H1 (cell line): ENCODE measurements around the gene FOXO6. TPM values are rescaled to one million over a fixed set of nuclear protein-coding genes. Genes with fewer than 3 reads are reported as not detected.

Source experiments
- CTCF ChIA-PET: fragments of 300-600 bp; sonication (Branson Sonifier 250); formaldehyde crosslinking; loops from one replicate; lab custom pipeline; 2021; ENCODE audit not compliant: partially characterized antibody; lab: Charles Lee
- POLR2A ChIA-PET: fragments of 300-600 bp; sonication (Branson Sonifier 250); formaldehyde crosslinking; loops from one replicate; lab custom pipeline; 2021; ENCODE audit warnings: inconsistent platforms; ENCODE audit not compliant: partially characterized antibody; lab: Charles Lee
- DNase-seq, 2 experiments: peaks; one replicate each; pipeline versions ENCODE4 v3.0.0 to v3.0.0-alpha.2; 2010 to 2022; ENCODE audit warnings: low spot score in 2 of 2, low read depth in 1 of 2, mixed read lengths in 1 of 2
- FAIRE-seq: peaks from 2 replicates; lab custom pipeline; 2011; peaks lifted over from hg19 to GRCh38; lab: Jason Lieb, UNC
- H2AFZ ChIP-seq: 2 replicates; pipeline ENCODE4 v1.8.1; 2012; ENCODE audit warnings: low read length, inconsistent platforms
- H2AK5ac ChIP-seq: 2 replicates; pipeline ENCODE4 v1.6.1; 2013; ENCODE audit warnings: low read depth, low read length
- H2BK120ac ChIP-seq: replicated peaks from 2 replicates; pipeline ENCODE3; 2013; ENCODE audit warnings: low read depth, low read length, inconsistent platforms
- H2BK12ac ChIP-seq: 2 replicates; pipeline ENCODE4 v1.6.1; 2013; ENCODE audit warnings: low read depth, low read length
- H2BK15ac ChIP-seq: 2 replicates; pipeline ENCODE4 v1.6.1; 2013; ENCODE audit warnings: low read length
- H2BK20ac ChIP-seq: 2 replicates; pipeline ENCODE4 v1.6.1; 2013; ENCODE audit warnings: low read length
- H2BK5ac ChIP-seq: 2 replicates; pipeline ENCODE4 v1.6.1; 2013; ENCODE audit warnings: low read depth, low read length
- H3K14ac ChIP-seq: 2 replicates; pipeline ENCODE4 v1.6.1; 2013; ENCODE audit warnings: inconsistent platforms; ENCODE audit not compliant: insufficient read length
- H3K18ac ChIP-seq: 2 replicates; pipeline ENCODE4 v1.6.1; 2013; ENCODE audit warnings: low read length; ENCODE audit errors: extremely low read depth
- H3K23ac ChIP-seq: 2 replicates; pipeline ENCODE4 v1.6.1; 2013; ENCODE audit warnings: inconsistent platforms; ENCODE audit not compliant: insufficient read length
- H3K23me2 ChIP-seq: 2 replicates; pipeline ENCODE4 v1.6.1; 2013; ENCODE audit warnings: low read depth, low read length
- H3K27ac ChIP-seq: 2 replicates; pipeline ENCODE4 v1.6.1; 2011; ENCODE audit warnings: low read depth, low read length, inconsistent platforms
- H3K27me3 ChIP-seq, 4 experiments: replicated peaks in 1 of 4; 1 replicate in 1 of 4; 2 replicates in 3 of 4; pipeline versions ENCODE4 v1.6.1 to v1.8.1; 2011 to 2013; ENCODE audit warnings: low read length in 3 of 4, mild to moderate bottlenecking in 3 of 4, inconsistent platforms in 2 of 4, mixed read lengths in 2 of 4, moderate library complexity in 1 of 4; ENCODE audit not compliant: control insufficient read depth in 3 of 4, insufficient read depth in 3 of 4; ENCODE audit errors: extremely low read depth in 1 of 4
- H3K36me3 ChIP-seq, 4 experiments: 2 replicates each; pipeline versions ENCODE4 v1.6.1 to v1.8.1; 2011 to 2013; ENCODE audit warnings: mild to moderate bottlenecking in 4 of 4, low read length in 3 of 4, moderate library complexity in 2 of 4, control low read depth in 1 of 4, inconsistent platforms in 1 of 4; ENCODE audit not compliant: insufficient read depth in 4 of 4, control insufficient read depth in 2 of 4
- H3K4ac ChIP-seq: replicated peaks from 2 replicates; pipeline ENCODE3; 2013; ENCODE audit warnings: low read length, low read depth, mixed read lengths, inconsistent platforms; ENCODE audit not compliant: insufficient read length
- H3K4me1 ChIP-seq, 4 experiments: replicated peaks in 1 of 4; 1 replicate in 1 of 4; 2 replicates in 3 of 4; pipeline versions ENCODE4 v1.6.1 to v1.8.1; 2011 to 2013; ENCODE audit warnings: low read length in 3 of 4, inconsistent platforms in 2 of 4, mixed read lengths in 1 of 4; ENCODE audit not compliant: insufficient read depth in 4 of 4, control insufficient read depth in 3 of 4
- H3K4me2 ChIP-seq, 2 experiments: 2 replicates each; pipeline versions ENCODE4 v1.6.1 to v1.8.1; 2011 to 2013; ENCODE audit warnings: low read depth in 2 of 2, low read length in 2 of 2, control low read depth in 1 of 2, inconsistent platforms in 1 of 2, mild to moderate bottlenecking in 1 of 2; ENCODE audit not compliant: insufficient read depth in 1 of 2
- H3K4me3 ChIP-seq, 4 experiments: fragments of 200-600, 300-600 bp in 1 of 4; sonication (generic), shearing (Covaris generic), sonication (Bioruptor Twin) in 1 of 4; 2 replicates each; pipeline versions ENCODE4 v1.5.1 to v1.8.1; 2011 to 2016; ENCODE audit warnings: low read length in 4 of 4, low read depth in 3 of 4, control low read depth in 2 of 4, inconsistent platforms in 2 of 4, mild to moderate bottlenecking in 2 of 4, mixed read lengths in 1 of 4, moderate library complexity in 1 of 4; ENCODE audit not compliant: insufficient read depth in 2 of 4; ENCODE audit errors: extremely low read depth in 1 of 4
- H3K56ac ChIP-seq: replicated peaks from 2 replicates; pipeline ENCODE3; 2013; ENCODE audit warnings: low read depth, mild to moderate bottlenecking, mixed read lengths, low read length, inconsistent platforms; ENCODE audit not compliant: insufficient read length
- H3K79me1 ChIP-seq: 2 replicates; pipeline ENCODE4 v1.6.1; 2013; ENCODE audit warnings: low read depth, low read length, control low read depth
- H3K79me2 ChIP-seq, 2 experiments: 2 replicates each; pipeline versions ENCODE4 v1.6.1 to v1.8.1; 2012 to 2013; ENCODE audit warnings: low read length in 2 of 2, mild to moderate bottlenecking in 2 of 2, inconsistent platforms in 1 of 2; ENCODE audit not compliant: insufficient read depth in 2 of 2, control insufficient read depth in 1 of 2
- H3K9ac ChIP-seq, 4 experiments: replicated peaks in 1 of 4; 1 replicate in 1 of 4; 2 replicates in 3 of 4; pipeline versions ENCODE4 v1.6.1 to v1.8.1; 2011 to 2013; ENCODE audit warnings: low read depth in 3 of 4, low read length in 3 of 4, control low read depth in 2 of 4, mild to moderate bottlenecking in 2 of 4, moderate library complexity in 2 of 4, inconsistent platforms in 1 of 4; ENCODE audit errors: extremely low read depth in 1 of 4
- H3K9me3 ChIP-seq, 2 experiments: 2 replicates each; pipeline versions ENCODE4 v1.6.1 to v1.8.1; 2012 to 2013; ENCODE audit warnings: mild to moderate bottlenecking in 2 of 2, moderate library complexity in 2 of 2, control low read depth in 1 of 2, inconsistent platforms in 1 of 2, low read depth in 1 of 2, low read length in 1 of 2, mixed read lengths in 1 of 2; ENCODE audit not compliant: insufficient read depth in 2 of 2
- H4K20me1 ChIP-seq, 2 experiments: replicated peaks in 1 of 2; 2 replicates each; pipeline versions ENCODE3 to v1.8.1; 2011 to 2013; ENCODE audit warnings: inconsistent platforms in 2 of 2, low read length in 2 of 2, mild to moderate bottlenecking in 1 of 2; ENCODE audit not compliant: insufficient read depth in 2 of 2, control insufficient read depth in 1 of 2
- H4K5ac ChIP-seq: 2 replicates; pipeline ENCODE4 v1.6.1; 2013; ENCODE audit warnings: low read length, low read depth, mixed read lengths, inconsistent platforms; ENCODE audit not compliant: insufficient read length
- H4K8ac ChIP-seq: 2 replicates; pipeline ENCODE4 v1.8.0; 2013; ENCODE audit warnings: mild to moderate bottlenecking, moderate library complexity, low read length, inconsistent platforms; ENCODE audit not compliant: insufficient read depth; ENCODE audit errors: extremely low read depth
- H4K91ac ChIP-seq: replicated peaks from 2 replicates; pipeline ENCODE3; 2013; ENCODE audit warnings: low read length, mixed read lengths, inconsistent platforms; ENCODE audit not compliant: insufficient read length
- KDM1A ChIP-seq: fragments of 200-600, 300-600 bp; sonication (generic); IDR thresholded peaks from 2 replicates; pipeline ENCODE4 v1.7.1; 2016; ENCODE audit warnings: mild to moderate bottlenecking, low read length, borderline replicate concordance
- NANOG ChIP-seq: IDR thresholded peaks from 2 replicates; pipeline ENCODE4 v1.6.1; 2011; ENCODE audit warnings: low read length, low read depth, mild to moderate bottlenecking, inconsistent platforms; ENCODE audit not compliant: insufficient read depth, poor library complexity, severe bottlenecking
- SP1 ChIP-seq: IDR thresholded peaks from 2 replicates; pipeline ENCODE4 v1.6.1; 2011; ENCODE audit warnings: low read depth, low read length
- WGBS, 2 experiments: shearing (Covaris generic) in 1 of 2; methylation state at CpG; one replicate each; pipeline versions ENCODE4 v1.1.6 to v1.1.7; 2013 to 2015; ENCODE audit warnings: low lambda C conversion rate in 2 of 2, mixed read lengths in 2 of 2, inconsistent platforms in 1 of 2, low coverage in 1 of 2, missing lambda C conversion rate in 1 of 2; ENCODE audit not compliant: insufficient replicate concordance in 2 of 2, insufficient coverage in 1 of 2, insufficient read length in 1 of 2; ENCODE audit errors: extremely low coverage in 1 of 2, missing lambda C conversion rate in 1 of 2; 5-methylcytosine and 5-hydroxymethylcytosine counted together
- polyA plus RNA-seq, 7 experiments: library from polyadenylated mRNA; depleted of rRNA in 3 of 7; stranded (reverse) in 5 of 7; unstranded in 2 of 7; fragments of >200 nt in 5 of 7; fragments of 200-250 nt in 2 of 7; gene quantifications; 1 replicate in 5 of 7; 2 replicates in 1 of 7; 4 replicates in 1 of 7; pipeline versions ENCODE4 v1.2.1 to v1.2.3, GENCODE V29; 2011 to 2013; ENCODE audit warnings: missing spikeins in 2 of 7, mixed read lengths in 2 of 7
- total RNA-seq: library from RNA; stranded (reverse); fragmentation: NEBNext Ultra II Directional; extraction: Animal tissue kit (Norgen Biotek cat#: 25700); gene quantifications from 2 replicates; pipeline ENCODE4 v1.2.1, GENCODE V29; 2021

The FOXO6 gene
- total and polyA plus RNA-seq, 2 of the 8 experiments (the other 6 are each of a cell fraction or from before 2014, with no cell fraction given) = 0.59 to 3.0 TPM

DNA sequence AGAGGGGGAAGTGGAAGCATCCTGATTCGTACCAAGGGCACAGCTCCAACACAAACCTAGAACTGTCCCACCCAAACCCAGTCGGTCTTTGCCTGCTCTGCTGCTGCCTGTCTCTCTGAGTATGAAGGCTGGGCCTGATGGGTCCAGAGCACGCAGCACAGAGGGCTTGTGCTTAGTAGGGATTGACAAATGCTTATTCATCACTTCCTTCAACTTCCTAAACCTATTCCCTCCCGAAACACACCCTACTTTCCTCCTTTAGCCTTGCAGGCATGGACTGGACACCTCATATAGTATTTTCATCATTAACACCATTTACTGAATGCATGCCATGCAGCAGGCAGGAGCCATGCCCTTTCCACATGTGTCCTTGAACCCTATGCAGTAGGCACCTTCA lies 31.3 kb downstream of the FOXO6 start:
- peaks cover 11 to 42% (median 30%) of the 10 kb centered on the region in 4 experiments for H3K4me1 ChIP-seq

More for the DNA sequence above, 31.3 kb downstream of the FOXO6 start:
- no peak overlapping the region for H2AK5ac ChIP-seq
- no peaks in the 10 kb centered on the region for H3K9me3 ChIP-seq
- no peaks in the 10 kb centered on the region for H3K36me3 ChIP-seq
- no peak overlapping the region for H3K4me3 ChIP-seq
- H2BK12ac ChIP-seq = no peak overlapping the region
- H3K4ac ChIP-seq = no peak overlapping the region
- 89% methylated on average over 3 of the region's 4 CpGs; no CpG with 5 or more reads in 1 of the 2 experiments for WGBS, 2 experiments
- H4K8ac ChIP-seq = no peak overlapping the region
- no peak overlapping the region for H3K9ac ChIP-seq
- no peak overlapping the region for H4K5ac ChIP-seq
- no peak overlapping the region for H2BK20ac ChIP-seq
- ChIA-PET POLR2A (interaction anchor here (0.7 to 1.6 kb wide), 4 partner anchors 12 to 35 kb away, joined by 3 to 5 read pairs (median 4); no protein-coding TSS in a partner anchor), CTCF (interaction anchor here (1.0 to 16.9 kb wide), 7 partner anchors 12 to 121 kb away, joined by 3 to 247 read pairs (median 5); partner anchors contain the start of gene FOXO6)
- TF ChIP-seq KDM1A (no peak), NANOG (no peak), SP1 (no peak)
- H3K27me3 ChIP-seq = peaks cover 0 to 5% (median 0%) of the 10 kb centered on the region in 4 experiments; a peak in 3 of 7 replicates
- H3K23ac ChIP-seq = no peak overlapping the region
- H3K4me2 ChIP-seq = no peak overlapping the region
- H3K14ac ChIP-seq = no peak overlapping the region
- no peak overlapping the region for H2BK120ac ChIP-seq
- H2BK5ac ChIP-seq = no peak overlapping the region
- peaks cover 0 to 2% of the 10 kb centered on the region in 2 experiments for H4K20me1 ChIP-seq
- H3K79me2 ChIP-seq = no peaks in the 10 kb centered on the region
- no peak overlapping the region for H3K56ac ChIP-seq
- no peak overlapping the region for H4K91ac ChIP-seq
- H2AFZ ChIP-seq = no peak overlapping the region
- H3K27ac ChIP-seq = no peak overlapping the region
- no peak overlapping the region for H2BK15ac ChIP-seq
- no peak overlapping the region for H3K18ac ChIP-seq
- FAIRE-seq = no peak
- H3K23me2 ChIP-seq = no peaks in the 10 kb centered on the region; the same call in 1 of the 2 replicates
- H3K79me1 ChIP-seq = no peaks in the 10 kb centered on the region
- no peak for DNase-seq
